Transverse colon (tissue), 4 donors: ENCODE results near the gene FYB2.

Source experiments
- EP300 ChIP-seq: sonication (generic); formaldehyde crosslinking; IDR thresholded peaks from one replicate; pipeline ENCODE4 v1.6.1; 2017; ENCODE audit warnings: antibody characterized with exemption, low read depth
- POLR2AphosphoS5 ChIP-seq, 3 donors: sonication (generic); formaldehyde crosslinking; IDR thresholded peaks; one replicate each; pipeline ENCODE4 v1.6.1; 2016; ENCODE audit warnings: antibody characterized with exemption in 3 of 3
- TF ChIP-seq, protein P1 (sequence below), 5 experiments: fragments of 200-600 bp in 3 of 5; fragments of 450-650 bp in 2 of 5; sonication (generic) in 3 of 5; IDR thresholded peaks; 1 replicate in 2 of 5; 2 replicates in 3 of 5; pipeline ENCODE4 v1.5.1; 2016 to 2017; ENCODE audit warnings: antibody characterized with exemption in 5 of 5, inconsistent platforms in 3 of 5, mild to moderate bottlenecking in 2 of 5, moderate library complexity in 1 of 5

DNA sequence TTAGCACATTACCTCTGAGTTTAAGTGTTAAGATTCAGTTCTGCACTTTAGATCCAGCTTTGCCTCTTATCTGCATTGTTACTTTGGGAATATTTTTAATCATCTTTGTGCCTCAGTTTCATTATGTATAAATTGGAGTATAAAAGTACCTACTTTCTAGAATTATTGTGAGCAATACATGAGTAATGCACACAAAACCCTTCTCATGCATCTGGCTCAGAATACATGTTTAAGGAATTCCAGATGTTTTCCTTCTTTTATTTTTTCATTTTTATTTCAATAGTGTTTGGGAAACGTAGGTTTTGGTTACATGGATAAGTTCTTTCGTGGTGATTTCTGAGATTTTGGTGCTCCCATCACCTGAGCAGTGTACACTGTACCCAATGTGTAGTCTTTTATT is 49.6 kb upstream of the FYB2 start:
- TF ChIP-seq POLR2AphosphoS5 (IDR thresholded peaks at IDR 0.05) (no peak), EP300 (no peak)
- TF ChIP-seq, protein P1, sequence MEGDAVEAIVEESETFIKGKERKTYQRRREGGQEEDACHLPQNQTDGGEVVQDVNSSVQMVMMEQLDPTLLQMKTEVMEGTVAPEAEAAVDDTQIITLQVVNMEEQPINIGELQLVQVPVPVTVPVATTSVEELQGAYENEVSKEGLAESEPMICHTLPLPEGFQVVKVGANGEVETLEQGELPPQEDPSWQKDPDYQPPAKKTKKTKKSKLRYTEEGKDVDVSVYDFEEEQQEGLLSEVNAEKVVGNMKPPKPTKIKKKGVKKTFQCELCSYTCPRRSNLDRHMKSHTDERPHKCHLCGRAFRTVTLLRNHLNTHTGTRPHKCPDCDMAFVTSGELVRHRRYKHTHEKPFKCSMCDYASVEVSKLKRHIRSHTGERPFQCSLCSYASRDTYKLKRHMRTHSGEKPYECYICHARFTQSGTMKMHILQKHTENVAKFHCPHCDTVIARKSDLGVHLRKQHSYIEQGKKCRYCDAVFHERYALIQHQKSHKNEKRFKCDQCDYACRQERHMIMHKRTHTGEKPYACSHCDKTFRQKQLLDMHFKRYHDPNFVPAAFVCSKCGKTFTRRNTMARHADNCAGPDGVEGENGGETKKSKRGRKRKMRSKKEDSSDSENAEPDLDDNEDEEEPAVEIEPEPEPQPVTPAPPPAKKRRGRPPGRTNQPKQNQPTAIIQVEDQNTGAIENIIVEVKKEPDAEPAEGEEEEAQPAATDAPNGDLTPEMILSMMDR (IDR thresholded peaks at IDR 0.05): no peak
